GM12872 (cell line): Measurements from ENCODE around the gene PCDH10.

Experiments used
- TF ChIP-seq, protein P1 (sequence below): IDR thresholded peaks from 3 replicates; pipeline ENCODE4 v1.5.1; 2011; ENCODE audit warnings: low read depth, mild to moderate bottlenecking, low read length, moderate library complexity; ENCODE audit not compliant: insufficient read depth

PCDH10 gene

DNA sequence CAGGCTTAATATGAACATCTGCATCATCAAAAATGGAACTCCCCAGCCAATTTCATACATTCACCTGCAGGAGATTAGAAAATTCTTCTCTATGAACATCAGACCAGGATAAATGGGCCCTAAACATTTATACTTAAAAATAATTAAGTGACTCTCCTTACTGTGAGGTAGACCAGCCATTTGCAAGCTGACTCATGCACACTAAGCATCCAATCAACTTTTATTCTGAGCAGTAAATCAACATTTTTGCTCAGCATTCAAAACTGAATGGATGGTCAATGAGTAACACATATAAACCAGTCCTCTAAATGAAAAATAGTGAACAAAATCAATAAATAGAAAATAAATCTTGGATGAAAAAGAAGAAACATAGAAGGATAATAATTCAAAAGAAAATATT, 19.9 kb upstream of the PCDH10 start:
- TF ChIP-seq, protein P1, sequence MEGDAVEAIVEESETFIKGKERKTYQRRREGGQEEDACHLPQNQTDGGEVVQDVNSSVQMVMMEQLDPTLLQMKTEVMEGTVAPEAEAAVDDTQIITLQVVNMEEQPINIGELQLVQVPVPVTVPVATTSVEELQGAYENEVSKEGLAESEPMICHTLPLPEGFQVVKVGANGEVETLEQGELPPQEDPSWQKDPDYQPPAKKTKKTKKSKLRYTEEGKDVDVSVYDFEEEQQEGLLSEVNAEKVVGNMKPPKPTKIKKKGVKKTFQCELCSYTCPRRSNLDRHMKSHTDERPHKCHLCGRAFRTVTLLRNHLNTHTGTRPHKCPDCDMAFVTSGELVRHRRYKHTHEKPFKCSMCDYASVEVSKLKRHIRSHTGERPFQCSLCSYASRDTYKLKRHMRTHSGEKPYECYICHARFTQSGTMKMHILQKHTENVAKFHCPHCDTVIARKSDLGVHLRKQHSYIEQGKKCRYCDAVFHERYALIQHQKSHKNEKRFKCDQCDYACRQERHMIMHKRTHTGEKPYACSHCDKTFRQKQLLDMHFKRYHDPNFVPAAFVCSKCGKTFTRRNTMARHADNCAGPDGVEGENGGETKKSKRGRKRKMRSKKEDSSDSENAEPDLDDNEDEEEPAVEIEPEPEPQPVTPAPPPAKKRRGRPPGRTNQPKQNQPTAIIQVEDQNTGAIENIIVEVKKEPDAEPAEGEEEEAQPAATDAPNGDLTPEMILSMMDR = no peak

DNA sequence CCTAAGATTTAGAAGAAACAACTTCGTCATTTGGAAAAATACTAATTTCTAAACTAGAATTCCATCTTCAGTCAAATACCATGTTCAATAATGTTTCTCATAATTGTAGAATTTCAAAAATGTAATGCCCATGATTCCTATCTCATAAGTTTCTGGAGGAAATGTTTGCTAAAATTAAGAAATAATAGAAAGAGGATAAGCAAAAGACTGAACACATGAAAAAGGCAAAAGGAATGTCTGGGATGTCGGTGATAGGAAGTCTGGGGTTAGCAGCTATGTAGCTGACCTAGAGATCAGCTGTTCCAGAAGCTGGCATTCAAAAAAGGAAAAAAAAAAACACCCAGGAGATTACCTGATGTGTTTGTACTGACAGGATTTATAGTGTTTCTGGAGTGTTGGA, 18.9 kb upstream of the PCDH10 start:
- TF ChIP-seq, protein P1 = no peak

DNA sequence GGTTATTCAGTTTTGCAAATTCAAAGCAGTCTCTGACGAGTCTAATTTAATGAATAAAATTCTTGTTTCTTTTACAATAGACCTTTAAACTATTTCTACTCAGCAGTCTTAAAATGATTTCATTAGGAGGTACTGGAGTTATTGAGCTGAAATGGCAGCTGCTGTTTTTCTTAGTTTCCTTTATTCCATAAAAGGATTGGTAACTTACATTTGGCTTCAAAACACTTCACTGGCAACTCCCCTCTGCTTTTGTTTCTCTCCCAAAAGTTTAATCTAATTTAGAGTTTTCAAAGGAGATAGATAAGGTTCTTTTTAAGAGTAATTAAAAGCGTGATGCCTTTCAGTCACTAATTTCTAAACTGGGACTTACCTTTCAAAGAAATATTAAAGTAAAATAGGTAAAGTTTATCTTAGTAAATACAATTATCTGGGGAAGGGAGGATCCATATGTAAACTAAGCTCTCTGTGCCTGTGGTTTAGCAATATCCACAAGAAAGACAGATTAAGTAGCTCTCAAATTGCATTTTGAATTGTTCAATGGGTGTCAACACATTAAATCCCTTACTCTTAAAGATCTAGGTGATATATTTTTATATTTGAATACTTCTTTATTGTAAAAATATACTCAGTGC, 17.1 kb upstream of the PCDH10 start:
- TF ChIP-seq, protein P1 = no peak

DNA sequence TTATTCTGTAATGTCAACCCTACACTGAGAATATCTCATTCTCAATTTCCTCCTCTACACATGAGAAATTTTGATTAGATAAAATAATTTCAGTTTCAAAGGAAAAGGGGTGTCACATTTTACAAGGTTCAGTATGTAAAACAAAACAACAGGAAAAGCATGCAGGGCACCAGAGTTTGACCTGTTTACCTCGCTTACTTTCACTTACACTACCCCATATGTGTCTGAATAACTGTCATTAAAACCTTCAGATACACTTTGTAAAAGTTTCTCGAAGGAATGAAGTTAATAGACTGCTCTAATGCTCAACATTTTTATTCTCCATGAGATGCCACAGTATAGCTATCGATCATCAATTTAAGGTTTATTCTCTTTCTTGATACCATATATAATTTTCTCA, 12.3 kb upstream of the PCDH10 start:
- TF ChIP-seq, protein P1 = no peak

DNA sequence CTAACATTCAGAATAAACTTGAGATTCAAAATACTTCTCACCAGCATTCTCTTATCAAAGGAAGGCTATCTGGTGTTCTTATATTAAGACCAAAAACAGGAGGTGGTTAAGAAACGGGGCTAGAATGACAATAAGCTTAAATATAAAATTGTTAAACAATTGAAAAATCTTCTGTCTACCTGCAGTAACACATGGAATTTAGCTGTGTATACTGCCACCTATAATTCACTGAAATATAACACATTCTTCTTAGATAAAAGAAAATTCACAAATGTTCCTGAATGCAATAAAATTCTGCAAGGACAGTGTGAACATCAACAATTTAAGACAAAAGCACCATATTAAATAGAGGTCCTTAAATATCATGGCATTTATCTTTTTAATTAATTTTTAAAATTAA, 11.5 kb upstream of the PCDH10 start:
- TF ChIP-seq, protein P1 = no peak

DNA sequence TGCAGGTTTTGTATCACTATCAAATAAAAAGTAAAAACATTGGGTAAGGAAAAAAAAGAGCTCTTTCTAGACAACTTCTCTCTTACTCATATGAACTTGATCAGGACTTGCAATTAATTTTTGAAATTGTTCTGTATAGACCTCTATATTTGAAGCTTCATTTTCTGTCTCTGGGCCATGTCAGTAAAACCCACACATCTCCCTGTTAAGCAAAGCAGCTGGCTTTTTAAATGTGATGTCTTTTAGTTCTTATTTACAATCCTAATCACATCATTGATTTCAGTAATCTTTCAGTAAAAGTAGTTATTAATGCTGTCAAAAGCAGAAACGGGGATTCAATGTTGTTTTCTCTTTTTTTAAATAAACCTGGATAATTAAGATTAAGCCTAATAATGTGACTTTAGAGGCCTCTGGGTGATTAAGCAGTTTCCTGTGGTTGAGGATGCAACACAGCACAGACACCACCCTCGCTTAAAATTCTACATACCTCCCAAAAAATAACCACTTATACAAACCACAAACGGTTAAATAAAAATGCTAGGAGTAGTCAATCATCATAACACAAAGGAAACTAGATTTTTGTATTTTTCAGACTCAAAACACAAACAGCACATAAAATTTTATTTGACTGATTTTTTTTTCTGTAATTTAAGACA, 5.2 kb upstream of the PCDH10 start:
- TF ChIP-seq, protein P1 = no peak

DNA sequence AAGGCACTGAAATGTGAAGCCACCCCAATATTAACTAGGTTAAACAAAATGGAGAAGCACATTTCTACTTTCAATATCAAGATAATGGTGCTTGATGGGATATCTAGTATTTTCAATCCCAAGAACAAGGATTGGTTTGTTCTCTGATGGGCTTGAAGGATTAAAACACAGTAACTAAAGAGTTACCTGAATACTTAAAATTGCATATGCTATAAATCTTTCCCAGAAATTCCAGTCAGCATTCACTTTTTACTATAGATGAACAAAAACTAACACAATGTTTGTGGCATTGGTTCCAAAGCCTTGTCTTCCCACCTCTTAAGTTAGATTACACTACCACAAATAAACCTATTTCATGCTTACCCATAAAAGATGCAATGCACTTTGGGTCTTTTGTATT, 3.9 kb upstream of the PCDH10 start:
- TF ChIP-seq, protein P1 = no peak
